Vagina (tissue), 2 donors: ENCODE data around the gene TPP1.

Experiments used
- POLR2A ChIP-seq, 2 donors: fragments of 450-650 bp; IDR thresholded peaks; one replicate each; pipeline ENCODE4 v1.6.1; 2017; ENCODE audit warnings: antibody characterized with exemption in 2 of 2, mild to moderate bottlenecking in 2 of 2, moderate library complexity in 2 of 2
- TF ChIP-seq, protein P1 (sequence below), 3 experiments: fragments of 450-650 bp in 2 of 3; fragments of 200-600 bp in 1 of 3; sonication (generic) in 1 of 3; IDR thresholded peaks; one replicate each; pipeline ENCODE4 v1.5.1; 2017 to 2019; ENCODE audit warnings: antibody characterized with exemption in 3 of 3, mild to moderate bottlenecking in 2 of 3, moderate library complexity in 2 of 3

DNA sequence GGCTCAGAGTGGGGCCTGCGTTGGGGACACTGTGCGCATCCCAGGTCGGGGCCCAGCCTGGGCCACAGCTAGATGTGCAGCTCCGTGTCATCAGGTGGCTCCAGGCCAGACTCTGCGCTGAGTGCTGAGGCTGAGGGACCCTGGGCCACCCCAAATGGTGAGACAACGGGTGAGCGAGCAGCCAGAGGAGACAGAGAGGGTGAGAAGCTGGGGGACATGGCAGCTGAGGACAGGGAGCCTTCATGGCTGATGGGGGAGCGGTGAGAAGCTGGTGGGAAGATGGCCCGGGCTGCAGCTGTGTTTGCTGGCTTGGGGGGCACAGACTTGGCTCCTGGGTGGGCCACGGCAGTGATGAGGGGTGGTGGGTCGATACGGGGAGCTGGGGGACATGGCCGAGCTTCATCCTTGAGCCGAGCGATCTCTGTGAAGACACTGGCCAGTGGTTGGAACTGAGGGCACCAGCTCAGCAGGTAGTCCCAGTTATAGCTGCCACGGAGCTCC is 2.5 kb upstream of the TPP1 start:
- TF ChIP-seq POLR2A (IDR thresholded peaks at IDR 0.05): no peak
- TF ChIP-seq, protein P1, sequence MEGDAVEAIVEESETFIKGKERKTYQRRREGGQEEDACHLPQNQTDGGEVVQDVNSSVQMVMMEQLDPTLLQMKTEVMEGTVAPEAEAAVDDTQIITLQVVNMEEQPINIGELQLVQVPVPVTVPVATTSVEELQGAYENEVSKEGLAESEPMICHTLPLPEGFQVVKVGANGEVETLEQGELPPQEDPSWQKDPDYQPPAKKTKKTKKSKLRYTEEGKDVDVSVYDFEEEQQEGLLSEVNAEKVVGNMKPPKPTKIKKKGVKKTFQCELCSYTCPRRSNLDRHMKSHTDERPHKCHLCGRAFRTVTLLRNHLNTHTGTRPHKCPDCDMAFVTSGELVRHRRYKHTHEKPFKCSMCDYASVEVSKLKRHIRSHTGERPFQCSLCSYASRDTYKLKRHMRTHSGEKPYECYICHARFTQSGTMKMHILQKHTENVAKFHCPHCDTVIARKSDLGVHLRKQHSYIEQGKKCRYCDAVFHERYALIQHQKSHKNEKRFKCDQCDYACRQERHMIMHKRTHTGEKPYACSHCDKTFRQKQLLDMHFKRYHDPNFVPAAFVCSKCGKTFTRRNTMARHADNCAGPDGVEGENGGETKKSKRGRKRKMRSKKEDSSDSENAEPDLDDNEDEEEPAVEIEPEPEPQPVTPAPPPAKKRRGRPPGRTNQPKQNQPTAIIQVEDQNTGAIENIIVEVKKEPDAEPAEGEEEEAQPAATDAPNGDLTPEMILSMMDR (IDR thresholded peaks at IDR 0.05): no peak
